ENCODE results near the gene RBM7. TPM values are rescaled to one million over a fixed set of nuclear protein-coding genes. Genes with fewer than 3 reads are reported as not detected.

RBM7 gene
- 10 to 100 TPM; 35.3 to 39.1 TPM for total RNA-seq

GRCh38 chr11:114400216-114400914 lies at the start of gene RBM7, which contains the start of gene C11orf71:
RBM7 (plus strand) TSS chr11:114400666; CDS start chr11:114400672, 6 bp downstream.
C11orf71 (minus strand) TSS chr11:114400511; CDS start chr11:114400331, 180 bp downstream.
- ChIA-PET POLR2A (interaction anchor here (1.8 kb wide), 1 partner anchor 39 kb away, joined by 7 read pairs; the partner anchor contains the start of gene REXO2), CTCF (no interaction called here)

DNA sequence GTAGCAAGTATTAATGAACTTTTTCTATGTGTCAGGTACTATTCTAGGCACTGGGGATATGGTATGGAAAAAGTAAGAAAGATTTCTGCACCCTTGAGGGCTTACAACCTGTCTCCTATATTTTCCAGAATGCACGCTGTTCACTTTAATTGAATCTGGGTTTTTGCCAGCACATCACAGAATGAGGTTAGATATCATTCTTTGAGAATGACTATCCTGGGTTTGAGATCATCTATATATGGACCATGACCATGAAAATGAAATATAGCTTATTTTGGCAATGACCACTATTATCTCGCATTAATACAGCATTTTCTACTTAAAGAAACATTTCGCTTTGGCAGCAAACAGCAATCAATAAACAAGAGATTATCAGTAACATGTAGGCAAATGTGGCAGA lies 47.0 kb upstream of the RBM7 start:
- ChIA-PET POLR2A (no interaction called here), CTCF (no interaction called here)

DNA sequence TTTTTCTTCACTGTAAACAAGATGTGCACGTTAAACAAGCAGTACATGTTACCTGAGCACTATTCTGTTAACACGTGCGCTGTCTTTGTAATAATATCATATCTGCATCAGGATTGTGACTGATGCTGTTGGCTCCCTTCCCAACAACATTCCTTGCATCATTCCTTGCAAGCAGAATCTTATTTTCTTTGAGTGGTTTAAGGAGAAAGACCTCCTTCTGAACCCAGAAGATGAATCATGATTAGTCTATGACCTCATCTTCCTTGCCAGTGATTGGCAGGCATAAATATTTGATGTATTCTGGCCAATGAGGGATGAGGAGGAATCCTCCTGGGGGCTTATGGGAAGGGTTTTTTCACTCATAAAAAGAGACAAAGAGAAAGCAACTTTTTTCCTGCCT lies 46.4 kb upstream of the RBM7 start:
- ChIA-PET POLR2A (no interaction called here), CTCF (no interaction called here)

DNA sequence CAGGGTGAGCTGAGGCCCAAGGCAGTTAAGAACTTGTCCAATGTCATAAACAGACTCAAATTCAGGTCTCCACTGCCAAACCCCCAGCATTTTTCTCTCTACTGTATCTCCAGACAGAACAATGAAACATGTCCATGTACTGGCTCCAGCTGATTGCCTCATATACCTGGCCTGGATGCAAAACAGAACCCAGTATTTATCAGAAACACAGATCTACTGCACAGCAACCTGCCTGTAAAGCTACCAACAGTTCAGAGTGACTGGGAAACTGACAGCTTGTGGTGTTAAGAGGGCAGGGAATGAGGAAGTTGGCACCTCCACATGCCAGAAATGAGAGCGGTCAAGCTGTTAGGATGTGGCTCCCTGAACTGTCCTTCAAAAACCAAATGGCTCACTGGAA lies 41.8 kb upstream of the RBM7 start:
- CTCF ChIA-PET: no interaction called here
- POLR2A ChIA-PET: no interaction called here

DNA sequence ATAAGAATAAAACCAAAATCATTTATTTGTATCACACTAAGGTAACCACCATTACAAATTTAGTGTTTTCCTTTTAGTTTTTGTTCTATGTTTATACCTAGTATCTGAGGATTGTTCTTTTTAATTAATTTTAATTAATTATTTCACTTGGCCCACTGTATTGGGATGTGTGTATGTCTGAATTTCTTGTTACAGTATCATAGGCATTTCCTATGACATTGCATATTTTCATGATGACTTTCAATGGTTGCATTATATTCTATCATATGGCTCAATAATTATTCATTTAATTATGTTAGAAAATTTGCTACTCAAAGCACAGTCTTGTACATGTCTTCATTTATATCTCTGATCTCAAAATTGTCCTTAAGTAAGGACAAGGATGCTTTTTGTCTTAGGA lies 41.1 kb upstream of the RBM7 start:
- ChIA-PET POLR2A (no interaction called here), CTCF (no interaction called here)

- POLR2A ChIA-PET: no interaction called here
- CTCF ChIA-PET: no interaction called here
These were observed 38.1 kb upstream of the RBM7 start for GRCh38 chr11:114362326-114362725.

GRCh38 chr11:114362958-114363357 lies 37.5 kb upstream of the RBM7 start:
- ChIA-PET CTCF (no interaction called here), POLR2A (no interaction called here)

DNA sequence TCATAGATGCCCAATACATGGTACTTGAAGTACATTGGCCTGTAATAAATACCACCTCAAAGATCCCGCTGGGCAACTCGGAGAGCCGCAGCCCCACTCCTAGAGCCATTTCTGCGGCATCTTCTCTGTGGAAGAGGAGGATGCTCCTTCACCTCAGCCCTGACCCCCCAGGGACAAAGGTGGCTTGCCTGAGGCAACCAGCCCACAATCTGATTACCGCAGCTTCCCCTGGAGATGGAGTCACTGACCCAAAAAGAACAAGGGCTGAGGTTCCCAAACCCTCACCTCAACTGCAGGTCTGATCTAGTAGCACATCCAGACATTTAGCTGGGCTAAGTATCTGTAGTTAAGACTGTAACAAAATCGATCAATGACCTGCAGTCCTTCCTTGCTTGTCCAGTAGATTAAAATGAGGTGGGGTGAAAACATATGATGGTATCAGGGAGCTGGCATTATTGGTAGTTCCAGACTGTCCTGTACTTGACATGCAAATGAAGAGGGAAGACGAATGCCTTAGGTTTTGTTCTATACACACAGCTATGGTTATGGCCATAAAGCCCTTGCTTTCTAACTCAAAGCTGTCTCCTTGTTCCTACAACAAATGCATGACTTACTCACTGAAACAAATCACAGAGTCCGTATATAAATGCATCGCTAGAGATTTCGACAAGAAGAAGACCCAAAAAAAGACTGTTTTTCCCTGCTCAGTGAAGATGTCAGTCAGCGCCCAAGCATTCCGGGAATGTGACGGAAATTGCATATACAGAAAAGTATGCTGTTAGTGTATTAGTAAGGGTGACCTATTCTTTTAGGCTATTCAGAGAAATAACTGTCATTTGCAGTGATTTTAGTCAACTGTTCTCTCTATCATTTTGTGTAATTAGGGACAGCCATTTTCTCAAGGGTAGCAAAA lies 33.9 kb upstream of the RBM7 start:
- POLR2A ChIA-PET: no interaction called here

GRCh38 chr11:114367244-114367957 lies 33.1 kb upstream of the RBM7 start:
- POLR2A ChIA-PET: no interaction called here
- CTCF ChIA-PET: no interaction called here

More for the DNA sequence above, 33.9 kb upstream of the RBM7 start:
- CTCF ChIA-PET: no interaction called here

GRCh38 chr11:114368918-114369680 lies 31.4 kb upstream of the RBM7 start:
- POLR2A ChIA-PET: no interaction called here
- CTCF ChIA-PET: no interaction called here

DNA sequence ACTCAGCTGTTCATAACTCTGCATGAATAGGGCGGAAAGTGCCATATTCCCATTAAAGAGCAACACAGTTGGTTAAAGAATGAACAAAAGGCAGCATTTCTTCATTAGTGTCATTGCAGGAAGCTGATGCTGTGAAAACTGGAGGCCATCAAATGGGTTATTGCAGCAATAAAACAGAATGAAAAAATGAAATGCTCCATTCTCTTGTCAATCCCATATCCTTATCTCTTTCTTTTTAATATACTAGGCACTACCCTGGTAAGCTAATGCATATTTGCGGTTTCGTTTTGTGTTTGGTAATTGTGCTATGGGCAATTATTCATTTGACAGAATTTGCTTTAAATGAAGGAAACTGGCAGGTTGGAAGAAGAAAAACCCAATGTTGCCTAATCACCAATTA lies 25.4 kb upstream of the RBM7 start:
- ChIA-PET CTCF (no interaction called here), POLR2A (no interaction called here)

- ChIA-PET CTCF (no interaction called here), POLR2A (no interaction called here)
These were observed 22.7 kb upstream of the RBM7 start for GRCh38 chr11:114377612-114378267.

GRCh38 chr11:114379394-114380069 lies 20.9 kb upstream of the RBM7 start:
- CTCF ChIA-PET: no interaction called here
- POLR2A ChIA-PET: no interaction called here

DNA sequence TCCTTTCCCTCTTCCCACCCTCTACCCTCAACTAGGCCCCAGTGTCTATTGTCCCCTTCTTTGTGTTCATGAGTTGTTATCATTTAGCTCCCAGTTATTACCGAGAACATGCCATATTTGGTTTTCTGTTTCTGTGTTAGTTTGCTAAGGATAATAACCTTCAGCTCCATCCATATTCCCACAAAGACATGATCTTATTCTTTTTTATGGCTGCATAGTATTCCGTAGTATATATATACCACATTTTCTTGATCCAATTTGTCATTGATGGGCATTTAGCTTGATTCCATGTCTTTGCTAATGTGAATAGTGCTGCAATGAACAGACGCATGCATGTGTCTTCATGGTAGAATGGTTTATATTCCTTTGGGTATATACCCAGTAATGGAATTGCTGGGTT lies 18.0 kb upstream of the RBM7 start:
- CTCF ChIA-PET: no interaction called here
- POLR2A ChIA-PET: no interaction called here

GRCh38 chr11:114384487-114384886 lies 16.0 kb upstream of the RBM7 start:
- ChIA-PET POLR2A (no interaction called here), CTCF (no interaction called here)

DNA sequence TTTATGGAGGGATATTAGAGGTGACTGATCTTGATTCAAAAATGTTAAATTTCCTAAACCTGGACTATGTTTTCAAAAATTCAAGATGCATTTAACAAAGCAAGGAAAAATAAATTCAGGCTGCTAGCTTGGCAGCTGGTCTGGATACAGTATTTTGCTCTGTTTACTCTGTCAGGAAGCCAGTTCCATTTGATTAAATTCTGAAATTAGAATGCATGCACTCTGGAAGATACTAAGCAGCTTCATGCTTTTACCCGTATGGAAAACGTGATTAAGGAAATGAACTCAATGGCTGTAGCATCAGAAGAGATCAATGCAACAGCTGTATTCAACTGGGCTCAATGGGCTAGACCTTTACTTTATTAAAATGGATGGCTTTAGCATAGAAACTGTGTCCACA lies 14.3 kb upstream of the RBM7 start:
- POLR2A ChIA-PET: interaction anchor here (0.8 kb wide), 1 partner anchor 25 kb away, joined by 7 read pairs; no protein-coding TSS in a partner anchor
- CTCF ChIA-PET: no interaction called here

DNA sequence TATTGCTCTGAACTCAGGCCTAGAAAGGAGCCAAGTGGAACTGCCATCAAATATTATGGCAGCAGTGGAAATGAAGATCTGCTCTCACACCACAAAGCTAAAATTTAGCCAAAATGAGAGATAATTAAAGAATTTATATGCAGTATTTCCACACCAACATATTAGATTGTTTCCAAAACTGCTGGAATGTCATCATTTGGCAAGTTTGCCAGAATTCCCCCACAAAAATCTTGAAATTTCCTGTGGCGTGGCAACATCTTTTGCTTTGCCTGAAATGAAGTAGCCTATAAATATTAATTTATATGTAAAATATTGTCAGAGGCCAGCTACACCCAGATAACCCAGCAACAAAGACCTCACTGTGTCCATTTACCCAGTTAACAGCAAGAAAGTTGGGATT lies 13.9 kb upstream of the RBM7 start:
- POLR2A ChIA-PET: interaction anchor here (0.8 kb wide), 1 partner anchor 25 kb away, joined by 7 read pairs; no protein-coding TSS in a partner anchor
- CTCF ChIA-PET: no interaction called here

GRCh38 chr11:114392735-114393667 lies 7.5 kb upstream of the RBM7 start:
- CTCF ChIA-PET: interaction anchor here (0.7 to 1.2 kb wide), 2 partner anchors 68 to 1123 kb away, joined by 3 read pairs; no protein-coding TSS in a partner anchor
- POLR2A ChIA-PET: no interaction called here

Measured in activated CD8-positive, alpha-beta memory T cell treated with anti-CD3 and anti-CD28 coated beads for 36 hours (primary cell).